ENCODE results near the gene SPRR5. TPM values are rescaled to one million over a fixed set of nuclear protein-coding genes. Genes with fewer than 3 reads are reported as not detected.

SPRR5 gene
- total RNA-seq, 3 donors from 2014 or later, result not detected

DNA sequence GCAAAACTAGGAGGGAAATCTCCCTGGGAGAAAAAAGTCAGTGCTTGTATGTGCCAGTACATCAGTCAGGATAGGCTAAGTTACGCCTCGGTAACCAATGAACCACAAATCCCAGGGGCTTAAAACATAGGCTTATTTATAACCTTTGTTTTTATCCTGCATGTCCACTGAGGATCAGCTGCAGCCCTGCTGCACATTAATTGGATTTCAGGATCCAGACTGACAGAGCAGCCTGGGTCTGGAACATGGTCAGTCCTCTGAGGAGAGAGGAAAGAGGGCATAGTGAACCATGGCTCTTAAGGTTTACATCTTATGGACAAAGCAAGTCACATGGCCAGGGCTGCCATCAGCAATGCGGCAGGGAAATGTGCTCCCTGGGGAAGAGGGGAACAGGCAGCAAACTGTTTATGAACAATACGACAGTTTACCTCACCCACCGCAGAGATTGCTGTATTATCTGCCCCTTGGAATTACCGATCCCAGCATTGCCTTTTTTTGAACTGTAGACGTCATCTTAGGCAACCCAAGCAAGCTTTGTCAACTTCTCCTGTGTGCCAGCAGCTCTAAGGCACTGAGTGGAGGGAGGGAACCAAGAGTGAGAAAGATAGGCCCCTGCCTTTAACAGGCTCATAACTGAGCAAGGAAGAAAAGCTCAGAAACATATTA is 14.4 kb downstream of the SPRR5 start:
- Mint-ChIP-seq H3K27me3 (ENCODE audit: low read depth) (peaks cover 11% of the 10 kb centered on the region), H3K36me3 (ENCODE audit: insufficient read depth) (no peaks in the 10 kb centered on the region), H3K9me3 (no peaks in the 10 kb centered on the region), H3K4me3 (no peak overlapping the region), H3K4me1 (ENCODE audit: low read depth) (no peaks in the 10 kb centered on the region)
- ATAC-seq, result no peak
- no peak for DNase-seq

DNA sequence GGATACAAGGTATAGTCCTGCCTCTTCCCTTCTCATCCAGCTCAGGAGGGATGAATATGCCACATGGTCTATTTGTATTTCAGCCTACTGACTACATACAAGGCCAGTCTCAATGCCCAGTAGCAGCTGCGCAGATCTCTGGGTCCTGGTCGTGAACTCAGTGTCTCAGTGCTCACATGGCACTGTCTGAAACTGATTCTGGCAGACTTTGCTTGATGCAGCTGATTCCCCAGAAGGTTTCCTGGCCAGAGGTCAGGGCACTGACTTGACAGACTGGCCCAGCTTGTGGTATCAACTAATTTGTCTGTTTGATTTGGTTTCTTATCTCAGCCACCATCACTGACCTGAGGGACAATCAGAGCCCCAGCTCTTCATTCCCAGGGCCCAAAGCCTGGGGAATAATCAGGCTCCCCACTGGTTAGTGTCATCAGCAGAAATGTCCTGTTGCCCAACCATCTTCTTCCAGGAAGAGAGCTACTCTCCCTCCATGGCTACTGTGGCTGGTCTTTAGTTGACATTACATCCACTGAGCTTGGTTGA is 15.9 kb downstream of the SPRR5 start:
- ATAC-seq, result no peak
- Mint-ChIP-seq H3K27me3 (ENCODE audit: low read depth) (peaks cover 17% of the 10 kb centered on the region), H3K4me3 (no peak overlapping the region), H3K36me3 (ENCODE audit: insufficient read depth) (no peaks in the 10 kb centered on the region), H3K9me3 (no peaks in the 10 kb centered on the region), H3K4me1 (ENCODE audit: low read depth) (no peaks in the 10 kb centered on the region)
- no peak for DNase-seq

DNA sequence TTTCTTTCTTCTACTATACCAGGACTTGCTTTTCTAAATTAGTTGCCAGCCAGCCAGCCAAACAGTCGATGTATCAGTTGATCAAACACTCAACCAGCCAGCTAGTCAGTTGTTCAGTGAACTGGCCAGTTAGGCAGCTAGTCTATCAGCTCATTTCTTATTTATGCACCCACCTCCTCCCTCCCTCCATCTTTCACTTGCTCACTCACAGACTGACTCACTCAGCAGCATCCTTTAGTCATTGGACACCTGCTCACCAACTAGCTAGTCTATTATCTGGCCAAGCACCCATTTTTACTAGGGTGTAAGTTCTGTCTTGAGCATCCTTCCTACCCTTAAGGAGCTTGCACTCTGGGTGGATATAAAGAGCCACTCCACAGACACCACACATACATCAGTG is 17.5 kb downstream of the SPRR5 start:
- Mint-ChIP-seq H3K9me3 (no peaks in the 10 kb centered on the region), H3K27me3 (ENCODE audit: low read depth) (peaks cover 15% of the 10 kb centered on the region), H3K36me3 (ENCODE audit: insufficient read depth) (no peaks in the 10 kb centered on the region), H3K4me1 (ENCODE audit: low read depth) (no peaks in the 10 kb centered on the region), H3K4me3 (no peak overlapping the region)
- DNase-seq (no peak), ATAC-seq (no peak)

DNA sequence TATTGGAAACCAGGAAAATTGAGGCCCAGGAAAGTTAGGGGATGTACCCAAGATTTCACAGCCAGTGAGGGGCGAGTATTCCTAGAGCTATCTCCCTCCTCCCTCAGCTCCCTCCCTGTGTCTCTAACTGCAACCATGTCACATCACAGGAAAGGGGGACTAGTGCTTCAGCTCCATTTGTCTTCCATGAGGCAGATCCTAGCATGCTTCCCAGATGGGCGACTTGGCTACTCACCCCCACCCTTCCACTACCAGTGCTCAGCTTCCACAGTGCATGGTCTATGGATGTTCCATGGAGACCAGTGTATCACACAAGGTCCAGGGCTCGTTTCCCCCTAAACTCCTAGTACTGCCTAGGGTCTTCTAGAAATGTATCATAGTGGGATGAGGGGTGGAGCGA is 18.8 kb downstream of the SPRR5 start:
- DNase-seq, result no peak
- ATAC-seq, result no peak
- Mint-ChIP-seq H3K9me3 (no peaks in the 10 kb centered on the region), H3K27me3 (ENCODE audit: low read depth) (peaks cover 12% of the 10 kb centered on the region), H3K36me3 (ENCODE audit: insufficient read depth) (no peaks in the 10 kb centered on the region), H3K4me1 (ENCODE audit: low read depth) (no peaks in the 10 kb centered on the region), H3K4me3 (no peak overlapping the region)

DNA sequence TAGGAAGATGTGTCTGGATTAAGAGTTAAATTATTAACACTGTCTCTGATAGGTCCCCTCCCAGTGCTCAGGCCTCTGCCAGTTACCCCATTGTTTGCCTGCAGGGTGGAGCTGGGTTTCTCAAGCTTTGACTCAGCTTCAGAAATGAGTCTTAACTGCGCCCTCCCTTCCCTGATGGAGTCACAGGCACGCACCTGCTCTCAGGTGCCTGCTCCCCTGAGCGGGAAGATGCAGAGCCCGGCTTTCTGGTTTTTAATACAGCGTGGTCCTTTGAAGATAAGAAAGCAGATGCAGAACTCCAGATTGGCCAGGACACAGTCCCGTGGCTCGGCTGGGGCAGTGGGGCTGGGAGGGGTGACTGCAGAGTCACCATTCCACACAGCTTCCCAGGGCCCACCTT is 20.2 kb downstream of the SPRR5 start:
- Mint-ChIP-seq H3K36me3 (ENCODE audit: insufficient read depth) (no peaks in the 10 kb centered on the region), H3K4me1 (ENCODE audit: low read depth) (no peaks in the 10 kb centered on the region), H3K9me3 (no peaks in the 10 kb centered on the region), H3K27me3 (ENCODE audit: low read depth) (peaks cover 10% of the 10 kb centered on the region), H3K4me3 (no peak overlapping the region)
- no peak for ATAC-seq
- no peak for DNase-seq

DNA sequence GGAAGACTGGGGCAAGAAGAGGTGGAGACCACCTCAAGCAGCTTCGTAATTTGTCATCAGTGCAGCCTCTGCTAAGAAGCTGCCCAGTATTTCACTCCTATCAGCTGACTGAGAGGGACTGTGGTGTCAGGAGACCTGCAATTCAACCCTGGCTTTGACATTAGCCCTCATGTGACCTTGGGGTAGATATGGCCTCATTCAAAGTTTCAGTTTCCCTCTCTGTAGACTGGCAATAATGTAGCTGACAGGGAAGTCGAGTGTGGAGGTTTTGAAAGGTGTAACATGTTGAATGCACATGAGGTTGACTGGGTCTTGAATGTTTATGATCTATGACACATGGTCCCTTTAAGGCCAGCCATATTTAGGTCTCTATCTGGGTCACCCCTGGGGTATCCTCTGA is 21.2 kb downstream of the SPRR5 start:
- H3K4me1 Mint-ChIP-seq (ENCODE audit: low read depth), result no peaks in the 10 kb centered on the region
- H3K4me3 Mint-ChIP-seq, result no peak overlapping the region
- H3K27me3 Mint-ChIP-seq (ENCODE audit: low read depth), result peaks cover 10% of the 10 kb centered on the region
- H3K9me3 Mint-ChIP-seq, result no peaks in the 10 kb centered on the region
- ATAC-seq (no peak), DNase-seq (no peak)
- no peaks in the 10 kb centered on the region for H3K36me3 Mint-ChIP-seq (ENCODE audit: insufficient read depth)

DNA sequence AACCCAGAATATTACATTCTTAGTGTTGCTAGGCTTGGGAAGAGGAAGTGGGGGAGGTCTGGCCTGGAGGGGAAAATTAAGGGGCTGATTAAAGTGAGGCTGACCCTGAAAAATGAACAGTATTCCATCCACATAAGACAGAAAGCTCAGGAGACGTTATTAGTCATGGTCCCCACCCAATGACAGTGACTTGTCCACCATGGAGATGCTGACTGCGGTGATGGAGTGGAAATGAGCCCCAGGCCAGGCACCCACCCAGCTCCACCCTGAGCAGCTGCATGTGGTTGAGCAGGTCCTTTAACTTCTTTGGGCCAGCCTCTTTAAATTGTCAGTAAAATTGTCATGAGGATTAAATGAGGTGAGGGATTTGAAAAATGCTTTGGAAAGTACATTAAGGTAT is 22.0 kb downstream of the SPRR5 start:
- no peak for DNase-seq
- Mint-ChIP-seq H3K4me1 (ENCODE audit: low read depth) (no peaks in the 10 kb centered on the region), H3K27me3 (ENCODE audit: low read depth) (peaks cover 10% of the 10 kb centered on the region), H3K36me3 (ENCODE audit: insufficient read depth) (no peaks in the 10 kb centered on the region), H3K4me3 (no peak overlapping the region), H3K9me3 (no peaks in the 10 kb centered on the region)
- ATAC-seq, result no peak

DNA sequence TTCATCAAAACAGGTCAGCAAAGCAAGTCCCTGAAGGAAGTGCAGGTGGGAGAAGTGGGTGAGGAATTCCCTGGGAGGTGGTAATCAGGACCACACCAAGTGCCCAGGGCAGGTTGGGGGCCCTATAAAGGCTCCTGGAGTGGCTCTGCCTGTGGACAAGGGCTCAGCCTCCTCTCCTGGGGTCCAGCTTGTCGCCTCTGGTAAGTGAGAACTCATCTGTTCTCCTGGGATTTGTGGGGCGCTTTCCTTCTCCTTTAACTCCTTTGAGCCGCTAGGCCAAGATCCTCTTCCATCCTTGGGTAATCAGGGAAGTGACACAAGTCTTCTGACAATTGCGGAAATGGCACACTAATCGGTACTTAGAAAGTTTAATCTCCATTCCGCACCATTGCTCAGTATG is 23.5 kb downstream of the SPRR5 start, which contains the start of gene SPRR4:
Gene SPRR4 (plus strand): TSS at position 154 of the 400 bp plus-strand sequence. CDS start 1,243 bp downstream, outside the sequence.
- H3K4me1 Mint-ChIP-seq (ENCODE audit: low read depth), result no peaks in the 10 kb centered on the region
- no peaks in the 10 kb centered on the region for H3K36me3 Mint-ChIP-seq (ENCODE audit: insufficient read depth)
- no peak for ATAC-seq
- no peak for DNase-seq
- no peak within 1 kb of the TSS for H3K4me3 Mint-ChIP-seq
- H3K9me3 Mint-ChIP-seq, result no peaks in the 10 kb centered on the region
- peaks cover 7% of the 10 kb centered on the region for H3K27me3 Mint-ChIP-seq (ENCODE audit: low read depth)

DNA sequence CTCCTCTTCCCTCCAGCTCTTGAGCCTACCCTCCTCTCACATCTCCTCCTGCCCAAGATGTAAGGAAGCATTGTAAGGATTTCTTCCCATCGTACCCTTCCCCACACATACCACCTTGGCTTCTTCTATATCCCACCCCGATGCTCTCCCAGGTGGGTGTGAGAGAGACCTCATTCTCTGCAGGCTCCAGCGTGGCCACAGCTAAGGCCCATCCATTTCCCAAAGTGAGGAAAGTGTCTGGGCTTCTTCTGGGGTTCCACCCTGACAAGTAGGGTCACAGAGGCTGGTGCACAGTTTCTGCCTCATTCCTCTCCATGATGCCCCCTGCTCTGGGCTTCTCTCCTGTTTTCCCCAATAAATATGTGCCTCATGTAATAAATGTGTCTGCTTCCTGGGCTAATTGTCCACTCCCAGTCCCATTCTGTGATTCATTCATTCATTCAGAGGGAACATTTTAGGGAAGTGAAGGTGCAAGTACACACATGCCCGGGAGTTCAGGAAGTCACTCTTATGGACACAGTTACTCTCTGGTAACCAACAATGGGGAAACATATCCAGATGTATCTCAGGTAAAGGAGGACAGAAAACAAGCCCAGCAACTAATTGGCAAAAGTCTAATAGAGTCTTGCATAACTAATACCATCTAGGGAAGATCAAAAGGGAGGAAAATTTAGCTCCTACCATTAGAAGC is 25.3 kb downstream of the SPRR5 start:
- no peaks in the 10 kb centered on the region for H3K36me3 Mint-ChIP-seq (ENCODE audit: insufficient read depth)
- no peaks in the 10 kb centered on the region for H3K4me1 Mint-ChIP-seq (ENCODE audit: low read depth)
- no peak for ATAC-seq
- H3K27me3 Mint-ChIP-seq (ENCODE audit: low read depth), result peaks cover 6% of the 10 kb centered on the region
- no peak for DNase-seq
- H3K9me3 Mint-ChIP-seq, result no peaks in the 10 kb centered on the region
- H3K4me3 Mint-ChIP-seq, result no peak overlapping the region

DNA sequence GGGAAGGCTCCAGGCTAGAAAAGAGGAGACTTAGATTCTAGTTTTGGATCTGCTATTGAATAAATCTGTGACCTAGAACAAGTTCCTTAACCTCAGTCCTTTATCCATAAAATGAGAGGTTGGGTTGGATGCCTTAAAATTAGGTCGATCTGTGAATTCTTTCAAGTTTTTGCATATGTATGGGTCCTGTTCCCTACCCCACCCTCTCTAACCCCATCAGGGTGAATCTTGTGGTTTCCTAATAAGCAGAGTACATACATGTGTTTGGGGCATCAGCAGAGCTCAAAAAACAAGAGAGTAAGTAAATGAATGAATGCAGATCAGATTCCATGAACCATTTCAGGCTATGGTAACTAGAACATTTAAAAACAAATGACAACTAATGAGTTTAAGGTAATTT is 29.7 kb downstream of the SPRR5 start:
- ATAC-seq (no peak), DNase-seq (no peak)
- Mint-ChIP-seq H3K4me1 (ENCODE audit: low read depth) (no peaks in the 10 kb centered on the region), H3K36me3 (ENCODE audit: insufficient read depth) (no peaks in the 10 kb centered on the region), H3K4me3 (no peak overlapping the region), H3K9me3 (no peaks in the 10 kb centered on the region), H3K27me3 (ENCODE audit: low read depth) (peaks cover 26% of the 10 kb centered on the region)

DNA sequence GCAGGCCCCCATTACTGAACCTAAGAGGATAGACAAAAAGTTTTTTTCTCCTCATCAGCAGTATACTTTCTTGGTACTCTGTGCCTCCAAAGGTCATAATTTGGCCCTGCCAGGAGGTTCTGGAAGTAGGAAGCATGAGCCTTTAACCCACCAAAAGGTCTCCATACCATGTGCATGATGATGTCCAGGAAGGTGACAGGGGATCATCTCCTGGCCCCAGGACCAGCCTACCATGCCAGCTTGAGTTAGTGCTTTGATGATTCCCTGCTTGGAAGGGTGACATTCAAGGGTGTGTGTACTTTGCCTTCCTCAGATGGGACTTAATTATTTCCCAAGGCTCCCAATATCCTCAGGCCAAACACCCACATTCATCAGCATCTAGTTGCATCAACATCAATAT is 30.6 kb downstream of the SPRR5 start:
- no peak for ATAC-seq
- H3K36me3 Mint-ChIP-seq (ENCODE audit: insufficient read depth), result no peaks in the 10 kb centered on the region

DNA sequence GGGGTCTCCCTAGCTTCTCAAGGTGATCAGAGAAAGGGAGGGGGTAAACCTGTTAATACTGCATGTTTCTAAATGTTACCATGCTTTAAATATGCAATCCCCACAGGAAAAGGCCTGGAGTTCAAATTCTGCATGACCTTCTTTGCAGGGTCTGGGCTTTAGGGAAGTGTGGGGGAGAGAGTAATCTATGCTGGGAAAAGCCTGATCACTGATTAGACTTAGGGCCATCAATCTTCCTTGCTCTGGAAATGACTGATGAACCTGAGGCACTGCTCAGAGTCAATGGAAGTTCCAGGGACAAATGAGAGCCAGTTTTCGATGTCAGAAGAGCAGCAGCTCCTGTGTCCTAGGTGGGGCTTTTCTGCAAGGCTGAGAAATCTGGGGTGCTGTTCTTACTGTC is 33.7 kb downstream of the SPRR5 start:
- Mint-ChIP-seq H3K27me3 (ENCODE audit: low read depth) (peaks cover 40% of the 10 kb centered on the region), H3K4me1 (ENCODE audit: low read depth) (no peaks in the 10 kb centered on the region)
- ATAC-seq, result no peak

More for the DNA sequence above, 30.6 kb downstream of the SPRR5 start:
- DNase-seq, result no peak
- H3K27me3 Mint-ChIP-seq (ENCODE audit: low read depth), result peaks cover 32% of the 10 kb centered on the region
- no peaks in the 10 kb centered on the region for H3K9me3 Mint-ChIP-seq
- no peaks in the 10 kb centered on the region for H3K4me1 Mint-ChIP-seq (ENCODE audit: low read depth)
- H3K4me3 Mint-ChIP-seq, result no peak overlapping the region

DNA sequence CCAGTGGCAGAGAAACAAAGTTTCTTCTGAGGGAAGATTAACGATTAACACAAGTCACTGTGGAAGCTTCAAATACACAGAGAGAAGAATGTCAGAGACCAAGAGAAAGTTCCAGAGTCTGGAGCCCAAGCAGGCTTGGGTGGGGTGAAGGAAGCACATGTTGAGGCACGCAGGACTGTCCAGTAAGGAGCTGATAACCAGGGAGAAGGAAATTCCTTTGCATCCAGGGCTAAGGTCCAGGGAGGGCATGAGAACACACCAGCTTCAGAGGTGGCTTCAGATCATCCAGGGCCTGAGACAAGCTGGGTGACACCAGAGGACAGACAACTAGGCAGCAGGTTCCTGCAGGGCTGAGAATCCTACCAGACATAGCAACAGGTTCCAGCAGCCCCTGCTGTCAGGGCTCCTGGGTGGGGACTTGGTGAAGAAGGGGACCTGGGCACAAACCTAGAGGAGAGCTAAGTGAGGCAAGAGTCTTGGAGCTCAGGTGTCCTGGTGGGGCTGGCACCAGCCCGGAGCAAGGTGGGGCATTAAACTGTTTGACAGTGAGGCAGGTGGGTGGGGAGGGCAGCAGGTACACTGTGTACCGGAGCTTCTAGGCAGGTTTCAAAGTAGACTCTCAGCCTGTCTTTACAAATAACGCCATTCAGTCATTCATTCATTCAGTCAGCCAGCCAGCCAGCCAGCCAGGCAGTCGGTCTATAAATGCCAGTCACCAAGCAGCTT is 34.3 kb downstream of the SPRR5 start:
- ATAC-seq (no peak), DNase-seq (no peak)
- no peaks in the 10 kb centered on the region for H3K4me1 Mint-ChIP-seq (ENCODE audit: low read depth)
- no peak overlapping the region for H3K4me3 Mint-ChIP-seq
- no peaks in the 10 kb centered on the region for H3K9me3 Mint-ChIP-seq
- H3K36me3 Mint-ChIP-seq (ENCODE audit: insufficient read depth), result no peaks in the 10 kb centered on the region
- H3K27me3 Mint-ChIP-seq (ENCODE audit: low read depth), result peaks cover 40% of the 10 kb centered on the region

More for the DNA sequence above, 33.7 kb downstream of the SPRR5 start:
- H3K36me3 Mint-ChIP-seq (ENCODE audit: insufficient read depth), result no peaks in the 10 kb centered on the region
- no peak overlapping the region for H3K4me3 Mint-ChIP-seq
- DNase-seq, result no peak
- H3K9me3 Mint-ChIP-seq, result no peaks in the 10 kb centered on the region

DNA sequence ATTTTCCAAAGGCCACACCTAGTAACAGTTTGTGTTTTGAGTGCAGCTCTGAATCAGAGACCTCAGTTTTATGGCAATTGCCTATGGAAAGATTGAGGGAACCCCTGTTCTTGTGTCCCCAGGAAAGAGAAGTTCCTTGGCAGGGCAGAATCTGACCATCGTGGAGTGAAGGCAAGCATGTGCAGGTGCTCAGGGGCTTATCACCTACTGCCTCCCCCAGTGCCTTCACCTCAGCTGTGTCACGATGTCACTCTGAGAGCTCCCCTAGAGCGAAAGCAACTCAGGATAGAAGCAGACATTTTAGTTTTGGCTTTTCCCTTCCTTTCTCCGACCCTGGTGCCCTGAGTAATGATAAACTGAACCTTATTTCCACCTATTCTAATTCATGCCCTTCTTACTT is 35.1 kb downstream of the SPRR5 start:
- no peak for ATAC-seq
- Mint-ChIP-seq H3K36me3 (ENCODE audit: insufficient read depth) (no peaks in the 10 kb centered on the region), H3K4me3 (no peak overlapping the region), H3K9me3 (no peaks in the 10 kb centered on the region), H3K4me1 (ENCODE audit: low read depth) (no peaks in the 10 kb centered on the region), H3K27me3 (ENCODE audit: low read depth) (peaks cover 43% of the 10 kb centered on the region)
- no peak for DNase-seq

Measured in activated T-cell treated with anti-CD3 and anti-CD28 coated beads, Interleukin-2, amount 50 U/mL, for 4 hours (primary cell).